Esophagus squamous epithelium (tissue), 4 donors: ENCODE results near the gene BCL2L13.

ENCODE experiments used
- POLR2A ChIP-seq, 4 donors: fragments of 450-650 bp; IDR thresholded peaks; one replicate each; pipeline ENCODE4 v1.6.1; 2017; ENCODE audit warnings: antibody characterized with exemption in 4 of 4, mild to moderate bottlenecking in 4 of 4, moderate library complexity in 3 of 4
- TF ChIP-seq, protein P1 (sequence below), 6 experiments: fragments of 450-650 bp in 4 of 6; fragments of 200-600 bp in 2 of 6; sonication (generic) in 2 of 6; IDR thresholded peaks; one replicate each; pipeline ENCODE4 v1.5.1; 2016 to 2019; ENCODE audit warnings: antibody characterized with exemption in 6 of 6, mild to moderate bottlenecking in 4 of 6, moderate library complexity in 4 of 6

DNA sequence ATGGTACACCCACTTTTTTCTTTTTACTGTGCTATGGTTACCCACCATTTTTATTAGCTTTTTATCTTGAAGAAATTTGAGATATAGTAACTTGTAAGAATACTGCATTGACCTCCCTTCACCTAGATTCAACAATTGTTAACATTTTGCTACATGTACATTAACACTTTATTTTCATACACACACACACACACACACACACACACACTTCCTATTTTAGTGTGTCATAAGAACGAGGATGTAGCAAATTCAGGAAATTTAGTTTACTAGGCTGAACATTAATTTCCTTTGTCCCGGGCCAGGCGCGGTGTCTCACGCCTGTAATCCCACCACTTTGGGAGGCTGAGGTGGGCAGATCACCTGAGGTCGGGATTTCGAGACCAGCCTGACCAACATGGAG lies 8.9 kb upstream of the BCL2L13 start:
- no peak for TF ChIP-seq POLR2A (IDR thresholded peaks at IDR 0.05)
- TF ChIP-seq, protein P1, sequence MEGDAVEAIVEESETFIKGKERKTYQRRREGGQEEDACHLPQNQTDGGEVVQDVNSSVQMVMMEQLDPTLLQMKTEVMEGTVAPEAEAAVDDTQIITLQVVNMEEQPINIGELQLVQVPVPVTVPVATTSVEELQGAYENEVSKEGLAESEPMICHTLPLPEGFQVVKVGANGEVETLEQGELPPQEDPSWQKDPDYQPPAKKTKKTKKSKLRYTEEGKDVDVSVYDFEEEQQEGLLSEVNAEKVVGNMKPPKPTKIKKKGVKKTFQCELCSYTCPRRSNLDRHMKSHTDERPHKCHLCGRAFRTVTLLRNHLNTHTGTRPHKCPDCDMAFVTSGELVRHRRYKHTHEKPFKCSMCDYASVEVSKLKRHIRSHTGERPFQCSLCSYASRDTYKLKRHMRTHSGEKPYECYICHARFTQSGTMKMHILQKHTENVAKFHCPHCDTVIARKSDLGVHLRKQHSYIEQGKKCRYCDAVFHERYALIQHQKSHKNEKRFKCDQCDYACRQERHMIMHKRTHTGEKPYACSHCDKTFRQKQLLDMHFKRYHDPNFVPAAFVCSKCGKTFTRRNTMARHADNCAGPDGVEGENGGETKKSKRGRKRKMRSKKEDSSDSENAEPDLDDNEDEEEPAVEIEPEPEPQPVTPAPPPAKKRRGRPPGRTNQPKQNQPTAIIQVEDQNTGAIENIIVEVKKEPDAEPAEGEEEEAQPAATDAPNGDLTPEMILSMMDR (IDR thresholded peaks at IDR 0.05), result no peak
